H1 (cell line): ENCODE measurements around the gene ZNF3. TPM values are rescaled to one million over a fixed set of nuclear protein-coding genes. Genes with fewer than 3 reads are reported as not detected.
A peak's percentile ranks its signal among the peaks of the same experiment; 100 is the strongest.

ENCODE experiments used
- CTCF ChIA-PET: fragments of 300-600 bp; sonication (Branson Sonifier 250); formaldehyde crosslinking; loops from one replicate; lab custom pipeline; 2021; ENCODE audit not compliant: partially characterized antibody; lab: Charles Lee
- POLR2A ChIA-PET: fragments of 300-600 bp; sonication (Branson Sonifier 250); formaldehyde crosslinking; loops from one replicate; lab custom pipeline; 2021; ENCODE audit warnings: inconsistent platforms; ENCODE audit not compliant: partially characterized antibody; lab: Charles Lee
- DNase-seq, 2 experiments: peaks; one replicate each; pipeline versions ENCODE4 v3.0.0 to v3.0.0-alpha.2; 2010 to 2022; ENCODE audit warnings: low spot score in 2 of 2, low read depth in 1 of 2, mixed read lengths in 1 of 2
- FAIRE-seq: peaks from 2 replicates; lab custom pipeline; 2011; peaks lifted over from hg19 to GRCh38; lab: Jason Lieb, UNC
- H2AFZ ChIP-seq: 2 replicates; pipeline ENCODE4 v1.8.1; 2012; ENCODE audit warnings: low read length, inconsistent platforms
- H2AK5ac ChIP-seq: 2 replicates; pipeline ENCODE4 v1.6.1; 2013; ENCODE audit warnings: low read depth, low read length
- H2BK120ac ChIP-seq: replicated peaks from 2 replicates; pipeline ENCODE3; 2013; ENCODE audit warnings: low read depth, low read length, inconsistent platforms
- H2BK12ac ChIP-seq: 2 replicates; pipeline ENCODE4 v1.6.1; 2013; ENCODE audit warnings: low read depth, low read length
- H2BK15ac ChIP-seq: 2 replicates; pipeline ENCODE4 v1.6.1; 2013; ENCODE audit warnings: low read length
- H2BK20ac ChIP-seq: 2 replicates; pipeline ENCODE4 v1.6.1; 2013; ENCODE audit warnings: low read length
- H2BK5ac ChIP-seq: 2 replicates; pipeline ENCODE4 v1.6.1; 2013; ENCODE audit warnings: low read depth, low read length
- H3K14ac ChIP-seq: 2 replicates; pipeline ENCODE4 v1.6.1; 2013; ENCODE audit warnings: inconsistent platforms; ENCODE audit not compliant: insufficient read length
- H3K18ac ChIP-seq: 2 replicates; pipeline ENCODE4 v1.6.1; 2013; ENCODE audit warnings: low read length; ENCODE audit errors: extremely low read depth
- H3K23ac ChIP-seq: 2 replicates; pipeline ENCODE4 v1.6.1; 2013; ENCODE audit warnings: inconsistent platforms; ENCODE audit not compliant: insufficient read length
- H3K23me2 ChIP-seq: 2 replicates; pipeline ENCODE4 v1.6.1; 2013; ENCODE audit warnings: low read depth, low read length
- H3K27ac ChIP-seq: 2 replicates; pipeline ENCODE4 v1.6.1; 2011; ENCODE audit warnings: low read depth, low read length, inconsistent platforms
- H3K27me3 ChIP-seq, 4 experiments: replicated peaks in 1 of 4; 1 replicate in 1 of 4; 2 replicates in 3 of 4; pipeline versions ENCODE4 v1.6.1 to v1.8.1; 2011 to 2013; ENCODE audit warnings: low read length in 3 of 4, mild to moderate bottlenecking in 3 of 4, inconsistent platforms in 2 of 4, mixed read lengths in 2 of 4, moderate library complexity in 1 of 4; ENCODE audit not compliant: control insufficient read depth in 3 of 4, insufficient read depth in 3 of 4; ENCODE audit errors: extremely low read depth in 1 of 4
- H3K36me3 ChIP-seq, 4 experiments: 2 replicates each; pipeline versions ENCODE4 v1.6.1 to v1.8.1; 2011 to 2013; ENCODE audit warnings: mild to moderate bottlenecking in 4 of 4, low read length in 3 of 4, moderate library complexity in 2 of 4, control low read depth in 1 of 4, inconsistent platforms in 1 of 4; ENCODE audit not compliant: insufficient read depth in 4 of 4, control insufficient read depth in 2 of 4
- H3K4ac ChIP-seq: replicated peaks from 2 replicates; pipeline ENCODE3; 2013; ENCODE audit warnings: low read length, low read depth, mixed read lengths, inconsistent platforms; ENCODE audit not compliant: insufficient read length
- H3K4me1 ChIP-seq, 4 experiments: replicated peaks in 1 of 4; 1 replicate in 1 of 4; 2 replicates in 3 of 4; pipeline versions ENCODE4 v1.6.1 to v1.8.1; 2011 to 2013; ENCODE audit warnings: low read length in 3 of 4, inconsistent platforms in 2 of 4, mixed read lengths in 1 of 4; ENCODE audit not compliant: insufficient read depth in 4 of 4, control insufficient read depth in 3 of 4
- H3K4me2 ChIP-seq, 2 experiments: 2 replicates each; pipeline versions ENCODE4 v1.6.1 to v1.8.1; 2011 to 2013; ENCODE audit warnings: low read depth in 2 of 2, low read length in 2 of 2, control low read depth in 1 of 2, inconsistent platforms in 1 of 2, mild to moderate bottlenecking in 1 of 2; ENCODE audit not compliant: insufficient read depth in 1 of 2
- H3K4me3 ChIP-seq, 4 experiments: fragments of 200-600, 300-600 bp in 1 of 4; sonication (generic), shearing (Covaris generic), sonication (Bioruptor Twin) in 1 of 4; 2 replicates each; pipeline versions ENCODE4 v1.5.1 to v1.8.1; 2011 to 2016; ENCODE audit warnings: low read length in 4 of 4, low read depth in 3 of 4, control low read depth in 2 of 4, inconsistent platforms in 2 of 4, mild to moderate bottlenecking in 2 of 4, mixed read lengths in 1 of 4, moderate library complexity in 1 of 4; ENCODE audit not compliant: insufficient read depth in 2 of 4; ENCODE audit errors: extremely low read depth in 1 of 4
- H3K56ac ChIP-seq: replicated peaks from 2 replicates; pipeline ENCODE3; 2013; ENCODE audit warnings: low read depth, mild to moderate bottlenecking, mixed read lengths, low read length, inconsistent platforms; ENCODE audit not compliant: insufficient read length
- H3K79me1 ChIP-seq: 2 replicates; pipeline ENCODE4 v1.6.1; 2013; ENCODE audit warnings: low read depth, low read length, control low read depth
- H3K79me2 ChIP-seq, 2 experiments: 2 replicates each; pipeline versions ENCODE4 v1.6.1 to v1.8.1; 2012 to 2013; ENCODE audit warnings: low read length in 2 of 2, mild to moderate bottlenecking in 2 of 2, inconsistent platforms in 1 of 2; ENCODE audit not compliant: insufficient read depth in 2 of 2, control insufficient read depth in 1 of 2
- H3K9ac ChIP-seq, 4 experiments: replicated peaks in 1 of 4; 1 replicate in 1 of 4; 2 replicates in 3 of 4; pipeline versions ENCODE4 v1.6.1 to v1.8.1; 2011 to 2013; ENCODE audit warnings: low read depth in 3 of 4, low read length in 3 of 4, control low read depth in 2 of 4, mild to moderate bottlenecking in 2 of 4, moderate library complexity in 2 of 4, inconsistent platforms in 1 of 4; ENCODE audit errors: extremely low read depth in 1 of 4
- H3K9me3 ChIP-seq, 2 experiments: 2 replicates each; pipeline versions ENCODE4 v1.6.1 to v1.8.1; 2012 to 2013; ENCODE audit warnings: mild to moderate bottlenecking in 2 of 2, moderate library complexity in 2 of 2, control low read depth in 1 of 2, inconsistent platforms in 1 of 2, low read depth in 1 of 2, low read length in 1 of 2, mixed read lengths in 1 of 2; ENCODE audit not compliant: insufficient read depth in 2 of 2
- H4K20me1 ChIP-seq, 2 experiments: replicated peaks in 1 of 2; 2 replicates each; pipeline versions ENCODE3 to v1.8.1; 2011 to 2013; ENCODE audit warnings: inconsistent platforms in 2 of 2, low read length in 2 of 2, mild to moderate bottlenecking in 1 of 2; ENCODE audit not compliant: insufficient read depth in 2 of 2, control insufficient read depth in 1 of 2
- H4K5ac ChIP-seq: 2 replicates; pipeline ENCODE4 v1.6.1; 2013; ENCODE audit warnings: low read length, low read depth, mixed read lengths, inconsistent platforms; ENCODE audit not compliant: insufficient read length
- H4K8ac ChIP-seq: 2 replicates; pipeline ENCODE4 v1.8.0; 2013; ENCODE audit warnings: mild to moderate bottlenecking, moderate library complexity, low read length, inconsistent platforms; ENCODE audit not compliant: insufficient read depth; ENCODE audit errors: extremely low read depth
- H4K91ac ChIP-seq: replicated peaks from 2 replicates; pipeline ENCODE3; 2013; ENCODE audit warnings: low read length, mixed read lengths, inconsistent platforms; ENCODE audit not compliant: insufficient read length
- CTCF ChIP-seq, 3 experiments: IDR thresholded peaks; 1 replicate in 2 of 3; 2 replicates in 1 of 3; pipeline versions ENCODE4 v1.5.1 to v1.6.1; 2011; ENCODE audit warnings: low read length in 3 of 3, mild to moderate bottlenecking in 3 of 3, inconsistent platforms in 2 of 3, low read depth in 1 of 3, moderate library complexity in 1 of 3; ENCODE audit not compliant: insufficient read depth in 1 of 3; ENCODE audit errors: control extremely low read depth in 1 of 3
- POU5F1 ChIP-seq: IDR thresholded peaks from 2 replicates; pipeline ENCODE4 v1.6.1; 2011; ENCODE audit warnings: low read depth, mild to moderate bottlenecking, low read length, moderate library complexity
- WGBS, 2 experiments: shearing (Covaris generic) in 1 of 2; methylation state at CpG; one replicate each; pipeline versions ENCODE4 v1.1.6 to v1.1.7; 2013 to 2015; ENCODE audit warnings: low lambda C conversion rate in 2 of 2, mixed read lengths in 2 of 2, inconsistent platforms in 1 of 2, low coverage in 1 of 2, missing lambda C conversion rate in 1 of 2; ENCODE audit not compliant: insufficient replicate concordance in 2 of 2, insufficient coverage in 1 of 2, insufficient read length in 1 of 2; ENCODE audit errors: extremely low coverage in 1 of 2, missing lambda C conversion rate in 1 of 2; 5-methylcytosine and 5-hydroxymethylcytosine counted together
- polyA plus RNA-seq, 7 experiments: library from polyadenylated mRNA; depleted of rRNA in 3 of 7; stranded (reverse) in 5 of 7; unstranded in 2 of 7; fragments of >200 nt in 5 of 7; fragments of 200-250 nt in 2 of 7; gene quantifications; 1 replicate in 5 of 7; 2 replicates in 1 of 7; 4 replicates in 1 of 7; pipeline versions ENCODE4 v1.2.1 to v1.2.3, GENCODE V29; 2011 to 2013; ENCODE audit warnings: missing spikeins in 2 of 7, mixed read lengths in 2 of 7
- total RNA-seq: library from RNA; stranded (reverse); fragmentation: NEBNext Ultra II Directional; extraction: Animal tissue kit (Norgen Biotek cat#: 25700); gene quantifications from 2 replicates; pipeline ENCODE4 v1.2.1, GENCODE V29; 2021

The ZNF3 gene
- total and polyA plus RNA-seq, 2 of the 8 experiments (the other 6 are each of a cell fraction or from before 2014, with no cell fraction given), result 26.9 to 49.1 TPM

GRCh38 chr7:100109521-100110163, 28.1 kb upstream of the ZNF3 start:
- 85% methylated on average over 12 of the region's 12 CpGs; no CpG with 5 or more reads in 1 of the 2 experiments for WGBS, 2 experiments
- Histone ChIP-seq H4K20me1 (peaks cover 5% of the 10 kb centered on the region in 2 experiments), H3K56ac (no peak overlapping the region), H3K4me3 (no peak overlapping the region), H3K79me1 (no peaks in the 10 kb centered on the region; the same call in 1 of the 2 replicates), H3K9me3 (no peaks in the 10 kb centered on the region), H3K36me3 (peaks cover 13 to 65% (median 43%) of the 10 kb centered on the region in 4 experiments), H2BK20ac (no peak overlapping the region), H3K79me2 (no peaks in the 10 kb centered on the region), H3K27ac (no peak overlapping the region), H3K23ac (no peak overlapping the region), H3K4ac (no peak overlapping the region), H3K4me1 (no peaks in the 10 kb centered on the region; a peak in 1 of 7 replicates), H3K23me2 (no peaks in the 10 kb centered on the region), H2BK12ac (no peak overlapping the region), H2AK5ac (no peak overlapping the region), H2AFZ (no peak overlapping the region), H2BK15ac (no peak overlapping the region), H3K18ac (no peak overlapping the region), H4K91ac (no peak overlapping the region), H3K4me2 (no peak overlapping the region), H2BK5ac (no peak overlapping the region), H3K9ac (no peak overlapping the region), H4K5ac (no peak overlapping the region), H4K8ac (no peak overlapping the region), H2BK120ac (no peak overlapping the region)
- FAIRE-seq (no peak), DNase-seq (no peak)
- POLR2A ChIA-PET, result interaction anchor here (12.1 to 20.0 kb wide), 3 partner anchors 5 to 21 kb away, joined by 414 to 722 read pairs (median 414); partner anchors contain the start of genes AP4M1, CNPY4, COPS6 and MBLAC1
- CTCF ChIA-PET, result interaction anchor here (6.0 kb wide), 1 partner anchor 21 kb away, joined by 48 read pairs; no protein-coding TSS in a partner anchor
- TF ChIP-seq POU5F1, result no peak
- peak in 2 of 3 experiments; percentile 24 to 37; a peak in 2 of 4 replicates for TF ChIP-seq CTCF (IDR thresholded peaks at IDR 0.05; ENCODE audit: control extremely low read depth in 1 of 3, insufficient read depth in 1 of 3, low read depth in 1 of 3, low read length in 3 of 3)
- TF ChIP-seq, all 59 proteins: peak for 1
- no peak overlapping the region for H3K14ac ChIP-seq
- no peaks in the 10 kb centered on the region for H3K27me3 ChIP-seq
